ENCODE results near the gene HNRNPA0. TPM values are rescaled to one million over a fixed set of nuclear protein-coding genes. Genes with fewer than 3 reads are reported as not detected.

The HNRNPA0 gene
- total RNA-seq, 2 experiments from 2014 or later, result 20.6 to 50.3 TPM

DNA sequence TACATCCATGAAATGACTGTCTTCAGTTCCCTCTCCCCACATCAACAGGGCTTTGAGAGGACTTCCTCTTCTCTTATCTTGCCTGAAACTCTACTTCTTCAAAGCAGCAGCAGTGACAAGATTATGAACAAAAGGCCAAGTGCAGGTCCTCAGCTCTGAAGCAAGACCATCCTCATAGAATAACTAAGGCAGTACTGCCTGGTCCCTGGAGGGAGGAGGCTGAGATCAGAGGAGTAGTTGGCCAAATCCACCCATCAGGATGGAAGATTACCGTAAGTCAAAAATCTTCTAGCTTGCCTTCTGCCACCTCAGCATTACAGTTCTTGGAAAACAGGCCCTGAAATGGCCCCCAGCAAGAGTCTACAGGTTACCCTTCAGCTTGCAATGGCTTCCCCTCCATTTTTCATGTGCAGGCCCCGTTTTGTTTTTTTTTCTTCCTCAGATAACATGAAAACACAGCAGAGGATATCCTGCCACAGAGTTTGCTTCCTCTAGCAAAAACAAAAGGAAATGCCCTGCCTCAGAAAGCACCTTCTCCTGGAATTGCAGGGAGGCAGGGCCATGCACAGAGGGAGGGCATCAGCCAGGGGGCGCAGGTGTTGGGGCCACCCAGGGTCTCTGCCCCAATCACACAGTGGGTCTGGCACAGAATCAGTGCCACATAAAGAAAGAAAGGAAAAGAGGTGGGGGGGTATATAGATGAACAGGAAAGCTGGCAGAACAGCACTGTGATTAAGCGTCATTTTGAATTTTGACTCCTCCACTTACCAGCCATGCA lies 58.3 kb downstream of the HNRNPA0 start:
- POLR2A ChIA-PET, result interaction anchor here (0.6 kb wide), 1 partner anchor 85 kb away, joined by 3 read pairs; no protein-coding TSS in a partner anchor
- Histone ChIP-seq H4K20me1 (ENCODE audit: insufficient read depth, low read length) (no peaks in the 10 kb centered on the region), H2AFZ (ENCODE audit: low read length) (no peak overlapping the region), H3K4me3 (ENCODE audit: low read depth, low read length, poor library complexity, severe bottlenecking) (no peak overlapping the region), H3K36me3 (ENCODE audit: insufficient read depth, low read length) (no peaks in the 10 kb centered on the region), H3K9me3 (ENCODE audit: low read length) (no peaks in the 10 kb centered on the region), H3K79me2 (ENCODE audit: insufficient read depth, low read depth, low read length) (no peaks in the 10 kb centered on the region), H3K27ac (ENCODE audit: low read depth, low read length, poor library complexity, severe bottlenecking) (no peak overlapping the region), H3K9me2 (ENCODE audit: insufficient read depth, low read length) (no peaks in the 10 kb centered on the region), H3K4me2 (ENCODE audit: low read length) (no peak overlapping the region), H3K4me1 (ENCODE audit: insufficient read depth, low read length, poor library complexity, severe bottlenecking) (no peaks in the 10 kb centered on the region)
- TF ChIP-seq, protein P1, sequence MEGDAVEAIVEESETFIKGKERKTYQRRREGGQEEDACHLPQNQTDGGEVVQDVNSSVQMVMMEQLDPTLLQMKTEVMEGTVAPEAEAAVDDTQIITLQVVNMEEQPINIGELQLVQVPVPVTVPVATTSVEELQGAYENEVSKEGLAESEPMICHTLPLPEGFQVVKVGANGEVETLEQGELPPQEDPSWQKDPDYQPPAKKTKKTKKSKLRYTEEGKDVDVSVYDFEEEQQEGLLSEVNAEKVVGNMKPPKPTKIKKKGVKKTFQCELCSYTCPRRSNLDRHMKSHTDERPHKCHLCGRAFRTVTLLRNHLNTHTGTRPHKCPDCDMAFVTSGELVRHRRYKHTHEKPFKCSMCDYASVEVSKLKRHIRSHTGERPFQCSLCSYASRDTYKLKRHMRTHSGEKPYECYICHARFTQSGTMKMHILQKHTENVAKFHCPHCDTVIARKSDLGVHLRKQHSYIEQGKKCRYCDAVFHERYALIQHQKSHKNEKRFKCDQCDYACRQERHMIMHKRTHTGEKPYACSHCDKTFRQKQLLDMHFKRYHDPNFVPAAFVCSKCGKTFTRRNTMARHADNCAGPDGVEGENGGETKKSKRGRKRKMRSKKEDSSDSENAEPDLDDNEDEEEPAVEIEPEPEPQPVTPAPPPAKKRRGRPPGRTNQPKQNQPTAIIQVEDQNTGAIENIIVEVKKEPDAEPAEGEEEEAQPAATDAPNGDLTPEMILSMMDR (conservative IDR thresholded peaks at IDR 0.05; ENCODE audit: low read length), result peak; percentile 34; the same call in 1 of the 2 replicates
- no peak for TF ChIP-seq EZH2phosphoT487 (IDR thresholded peaks at IDR 0.05; ENCODE audit: borderline replicate concordance, low read depth, low read length)
- CTCF ChIA-PET (ENCODE audit: unreplicated experiment), result no interaction called here
- no TSS peak for BruUV-seq (replicated peaks)
- intact Hi-C loops (cut with micrococcal nuclease; ENCODE audit: unreplicated experiment), result no loop called here
- DNase-seq (ENCODE audit: low spot score), result no peak

Other genes with a start within 250 kb of the HNRNPA0 start
- 0.23 and 0.28 TPM in 2 replicates for gene KLHL3, start 18.3 kb downstream of the HNRNPA0 start, total RNA-seq (2014; rRNA removed; shearing (Covaris generic))
- gene KLHL3, start 18.3 kb downstream of the HNRNPA0 start, total RNA-seq (2022), result 5.2 and 6.2 TPM in 2 replicates
- 0.28 TPM in 1 of 2 replicates, not detected in the other for gene MYOT, start 113.5 kb upstream of the HNRNPA0 start, total RNA-seq (2014; rRNA removed; shearing (Covaris generic))
- not detected in 2 replicates for gene MYOT, start 113.5 kb upstream of the HNRNPA0 start, total RNA-seq (2022)
- not detected in 2 replicates for gene PKD2L2, start 135.1 kb upstream of the HNRNPA0 start, total RNA-seq (2014; rRNA removed; shearing (Covaris generic))
- gene PKD2L2, start 135.1 kb upstream of the HNRNPA0 start, total RNA-seq (2022), result not detected in 2 replicates

Measured in OCI-LY7 (cell line).